HUES64 (cell line): ENCODE results near the gene SLC39A3.
A peak's percentile ranks its signal among the peaks of the same experiment; 100 is the strongest.
"Not testable (repeated sequence)": the region's sequence is repeated elsewhere in the genome, so short reads cannot be mapped to it uniquely, and the experiment has no call there.

Experiments used
- H3K27ac ChIP-seq: 2 replicates; pipeline ENCODE4 v1.7.0; 2013; ENCODE audit warnings: low read depth, low read length, inconsistent platforms
- H3K27me3 ChIP-seq: 2 replicates; pipeline ENCODE4 v1.6.1; 2013; ENCODE audit warnings: mild to moderate bottlenecking, low read length; ENCODE audit not compliant: insufficient read depth
- H3K36me3 ChIP-seq: 2 replicates; pipeline ENCODE4 v1.6.1; 2013; ENCODE audit warnings: mild to moderate bottlenecking, low read length; ENCODE audit not compliant: insufficient read depth
- H3K4me1 ChIP-seq: 2 replicates; pipeline ENCODE4 v1.6.1; 2013; ENCODE audit warnings: mild to moderate bottlenecking, low read length, moderate library complexity; ENCODE audit not compliant: insufficient read depth
- H3K4me3 ChIP-seq: 2 replicates; pipeline ENCODE4 v1.5.1; 2013; ENCODE audit warnings: mild to moderate bottlenecking, low read length, moderate library complexity
- H3K9ac ChIP-seq: 2 replicates; pipeline ENCODE4 v1.6.1; 2013; ENCODE audit warnings: mild to moderate bottlenecking, low read depth, low read length
- H3K9me3 ChIP-seq: 2 replicates; pipeline ENCODE4 v1.6.1; 2013; ENCODE audit warnings: low read depth, low read length; ENCODE audit not compliant: insufficient read depth
- WGBS: fragments of 150-250, 120-280 bp; methylation state at CpG from one replicate; pipeline ENCODE4 v1.1.7; 2013; ENCODE audit warnings: missing lambda C conversion rate; 5-methylcytosine and 5-hydroxymethylcytosine counted together

SLC39A3 gene

GRCh38 chr19:2719920-2720776, 19.7 kb downstream of the SLC39A3 start:
- Histone ChIP-seq H3K36me3 (no peaks in the 10 kb centered on the region), H3K27me3 (peaks cover 11% of the 10 kb centered on the region), H3K27ac (peak overlapping the region; percentile 73; the same call in 1 of the 2 replicates), H3K4me3 (peak overlapping the region; percentile 49), H3K9ac (peak overlapping the region; percentile 6; the same call in 1 of the 2 replicates), H3K9me3 (peaks cover 9% of the 10 kb centered on the region), H3K4me1 (no peaks in the 10 kb centered on the region; the same call in 1 of the 2 replicates)
- WGBS: 3% methylated on average over 37 of the region's 37 CpGs

DNA sequence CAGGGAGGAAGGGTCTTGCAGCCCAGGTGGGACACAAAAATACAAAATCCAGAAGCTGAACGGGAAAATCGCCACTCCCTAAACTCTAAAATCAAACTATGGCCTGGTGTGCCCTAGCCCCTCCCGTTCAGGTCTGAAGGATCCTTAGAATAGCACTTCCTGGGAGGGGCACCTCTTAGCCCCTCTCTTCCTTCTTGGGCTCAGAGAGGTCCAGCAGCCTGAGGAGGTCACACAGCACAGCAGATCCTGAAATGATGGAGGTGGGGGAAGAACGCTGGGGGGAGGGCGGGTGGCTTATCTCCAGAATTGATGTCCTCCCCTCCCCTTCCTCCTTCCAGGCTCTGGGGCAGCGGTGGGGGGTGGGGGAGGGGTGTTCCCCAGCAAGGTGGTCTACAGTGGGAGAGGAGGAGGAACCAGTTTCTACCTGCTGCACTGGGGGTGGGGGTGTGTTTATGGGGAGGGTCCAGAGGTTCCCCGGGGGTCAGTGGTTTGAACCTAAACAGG, 20.5 kb downstream of the SLC39A3 start:
- 54% methylated on average over 4 of the region's 7 CpGs for WGBS
- Histone ChIP-seq H3K27ac (peak overlapping the region; percentile 73; the same call in 1 of the 2 replicates), H3K4me1 (no peaks in the 10 kb centered on the region; the same call in 1 of the 2 replicates), H3K9ac (no peak overlapping the region), H3K27me3 (peaks cover 11% of the 10 kb centered on the region), H3K4me3 (no peak overlapping the region), H3K9me3 (peaks cover 9% of the 10 kb centered on the region), H3K36me3 (no peaks in the 10 kb centered on the region)

GRCh38 chr19:2717638-2718541, 21.9 kb downstream of the SLC39A3 start:
- Histone ChIP-seq H3K27me3 (peaks cover 11% of the 10 kb centered on the region), H3K27ac (no peak overlapping the region), H3K4me3 (no peak overlapping the region), H3K9me3 (peaks cover 9% of the 10 kb centered on the region), H3K36me3 (no peaks in the 10 kb centered on the region), H3K4me1 (no peaks in the 10 kb centered on the region; the same call in 1 of the 2 replicates), H3K9ac (no peak overlapping the region)
- 94% methylated on average over 49 of the region's 52 CpGs for WGBS

- 94% methylated on average over 51 of the region's 51 CpGs for WGBS
- Histone ChIP-seq H3K27me3 (peaks cover 6% of the 10 kb centered on the region), H3K9ac (no peak overlapping the region), H3K4me3 (no peak overlapping the region), H3K4me1 (no peaks in the 10 kb centered on the region; the same call in 1 of the 2 replicates), H3K36me3 (no peaks in the 10 kb centered on the region), H3K9me3 (peaks cover 9% of the 10 kb centered on the region), H3K27ac (no peak overlapping the region)
Observed at GRCh38 chr19:2716722-2717637, 22.8 kb downstream of the SLC39A3 start.

- Histone ChIP-seq H3K4me1 (no peaks in the 10 kb centered on the region; the same call in 1 of the 2 replicates), H3K4me3 (no peak overlapping the region), H3K9ac (no peak overlapping the region), H3K9me3 (peaks cover 9% of the 10 kb centered on the region), H3K27ac (no peak overlapping the region), H3K36me3 (no peaks in the 10 kb centered on the region), H3K27me3 (no peaks in the 10 kb centered on the region)
- WGBS: 94% methylated on average over 19 of the region's 19 CpGs
Observed at GRCh38 chr19:2716275-2716650, 23.6 kb downstream of the SLC39A3 start.

GRCh38 chr19:2715470-2716274, 24.1 kb downstream of the SLC39A3 start:
- H3K9ac ChIP-seq: no peak overlapping the region
- peaks cover 9% of the 10 kb centered on the region for H3K9me3 ChIP-seq
- no peak overlapping the region for H3K27ac ChIP-seq
- H3K36me3 ChIP-seq: no peaks in the 10 kb centered on the region
- no peaks in the 10 kb centered on the region; the same call in 1 of the 2 replicates for H3K4me1 ChIP-seq
- WGBS: 91% methylated on average over 12 of the region's 12 CpGs
- no peak overlapping the region for H3K4me3 ChIP-seq
- no peaks in the 10 kb centered on the region for H3K27me3 ChIP-seq

DNA sequence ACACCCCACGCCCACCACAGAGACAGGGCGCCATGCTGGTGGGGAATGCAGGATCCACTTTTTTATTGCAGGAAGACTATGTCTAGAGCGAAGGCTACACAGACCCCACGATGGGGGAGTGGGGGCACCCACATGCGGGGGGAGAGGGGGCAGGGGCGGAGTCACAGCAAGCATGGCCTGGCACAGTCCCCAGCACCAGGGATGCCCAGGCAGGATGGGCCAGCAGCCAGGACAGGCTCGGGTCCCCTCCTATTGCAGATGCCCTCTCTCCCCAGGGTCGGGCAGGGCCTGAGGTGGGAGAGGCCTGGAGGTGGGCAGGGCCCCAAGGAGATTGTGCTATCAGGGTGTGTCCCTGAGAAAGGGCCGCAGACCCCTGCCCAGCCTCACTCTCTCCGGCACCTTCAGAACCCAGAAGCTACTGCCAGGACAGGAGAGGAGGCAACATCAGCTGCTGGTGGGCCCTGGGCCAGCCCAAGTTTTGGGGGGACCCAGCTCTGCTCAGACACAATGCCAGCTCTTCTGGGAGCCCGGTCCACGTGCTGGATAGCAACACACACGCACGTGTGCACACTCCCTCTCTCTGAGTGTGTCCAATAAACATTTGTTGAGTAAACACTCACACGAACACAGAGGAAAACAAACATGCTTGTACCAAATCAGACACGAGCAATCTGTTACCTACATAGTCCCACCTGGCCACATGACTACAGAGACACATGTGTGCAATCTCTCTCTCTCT, 25.1 kb downstream of the SLC39A3 start:
- H3K36me3 ChIP-seq: no peaks in the 10 kb centered on the region
- peaks cover 9% of the 10 kb centered on the region for H3K9me3 ChIP-seq
- no peak overlapping the region for H3K9ac ChIP-seq
- H3K27me3 ChIP-seq: no peaks in the 10 kb centered on the region
- H3K4me3 ChIP-seq: no peak overlapping the region
- no peaks in the 10 kb centered on the region; the same call in 1 of the 2 replicates for H3K4me1 ChIP-seq
- 88% methylated on average over 15 of the region's 16 CpGs for WGBS
- no peak overlapping the region for H3K27ac ChIP-seq

GRCh38 chr19:2714102-2714501, 25.7 kb downstream of the SLC39A3 start:
- not testable (repeated sequence) for H3K4me3 ChIP-seq, H3K36me3 ChIP-seq, H3K4me1 ChIP-seq, H3K27ac ChIP-seq, H3K9me3 ChIP-seq, H3K9ac ChIP-seq, H3K27me3 ChIP-seq
- WGBS: 84% methylated on average over 1 of the region's 1 CpG

DNA sequence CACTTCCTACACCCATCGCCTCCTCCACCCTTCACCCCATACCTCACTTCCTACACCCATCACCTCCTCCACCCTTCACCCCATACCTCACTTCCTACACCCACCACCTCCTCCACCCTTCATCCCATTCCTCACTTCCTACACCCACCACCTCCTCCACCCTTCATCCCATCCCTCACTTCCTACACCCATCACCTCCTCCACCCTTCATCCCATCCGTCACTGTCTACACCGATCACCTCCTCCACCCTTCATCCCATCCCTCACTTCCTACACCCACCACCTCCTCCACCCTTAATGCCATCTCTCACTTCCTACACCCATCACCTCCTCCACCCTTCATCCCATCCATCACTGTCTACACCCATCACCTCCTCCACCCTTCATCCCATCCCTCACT, 26.6 kb downstream of the SLC39A3 start:
- not testable (repeated sequence) for H3K9me3 ChIP-seq, H3K4me1 ChIP-seq, H3K4me3 ChIP-seq, H3K27ac ChIP-seq, H3K9ac ChIP-seq, H3K27me3 ChIP-seq, H3K36me3 ChIP-seq
- WGBS: 84% methylated on average over 3 of the region's 3 CpGs
